Keratinocyte (primary cell): Measurements from ENCODE around the gene MYH6.

Experiments used
- CTCF ChIP-seq, 3 experiments: IDR thresholded peaks in 1 of 3; conservative IDR thresholded peaks in 1 of 3; optimal IDR thresholded peaks in 1 of 3; 2 replicates in 2 of 3; 3 replicates in 1 of 3; pipeline versions ENCODE3 to v1.5.1; 2011; ENCODE audit warnings: low read length in 3 of 3, mild to moderate bottlenecking in 3 of 3, moderate library complexity in 2 of 3, control low read depth in 1 of 3, inconsistent platforms in 1 of 3; ENCODE audit not compliant: insufficient read depth in 2 of 3; ENCODE audit errors: extremely low read depth in 1 of 3
- EZH2 ChIP-seq: IDR thresholded peaks from one replicate; pipeline ENCODE4 v1.6.1; 2012; ENCODE audit warnings: inconsistent platforms, mild to moderate bottlenecking, low read length, moderate library complexity

GRCh38 chr14:23356662-23357061 lies 51.4 kb downstream of the MYH6 start:
- TF ChIP-seq CTCF (optimal IDR thresholded peaks at IDR 0.05 in 1 of 3, IDR thresholded peaks at IDR 0.05 in 1 of 3, conservative IDR thresholded peaks at IDR 0.05 in 1 of 3; ENCODE audit: extremely low read depth in 1 of 3, insufficient read depth in 2 of 3, low read length in 3 of 3) (no peak), EZH2 (no peak)
